Islet precursor cell (in vitro differentiated cells): ENCODE results near the gene PLN.

ENCODE experiments used
- DNase-seq: peaks from one replicate; pipeline ENCODE4 v3.0.0-alpha.2; 2018

The PLN gene

DNA sequence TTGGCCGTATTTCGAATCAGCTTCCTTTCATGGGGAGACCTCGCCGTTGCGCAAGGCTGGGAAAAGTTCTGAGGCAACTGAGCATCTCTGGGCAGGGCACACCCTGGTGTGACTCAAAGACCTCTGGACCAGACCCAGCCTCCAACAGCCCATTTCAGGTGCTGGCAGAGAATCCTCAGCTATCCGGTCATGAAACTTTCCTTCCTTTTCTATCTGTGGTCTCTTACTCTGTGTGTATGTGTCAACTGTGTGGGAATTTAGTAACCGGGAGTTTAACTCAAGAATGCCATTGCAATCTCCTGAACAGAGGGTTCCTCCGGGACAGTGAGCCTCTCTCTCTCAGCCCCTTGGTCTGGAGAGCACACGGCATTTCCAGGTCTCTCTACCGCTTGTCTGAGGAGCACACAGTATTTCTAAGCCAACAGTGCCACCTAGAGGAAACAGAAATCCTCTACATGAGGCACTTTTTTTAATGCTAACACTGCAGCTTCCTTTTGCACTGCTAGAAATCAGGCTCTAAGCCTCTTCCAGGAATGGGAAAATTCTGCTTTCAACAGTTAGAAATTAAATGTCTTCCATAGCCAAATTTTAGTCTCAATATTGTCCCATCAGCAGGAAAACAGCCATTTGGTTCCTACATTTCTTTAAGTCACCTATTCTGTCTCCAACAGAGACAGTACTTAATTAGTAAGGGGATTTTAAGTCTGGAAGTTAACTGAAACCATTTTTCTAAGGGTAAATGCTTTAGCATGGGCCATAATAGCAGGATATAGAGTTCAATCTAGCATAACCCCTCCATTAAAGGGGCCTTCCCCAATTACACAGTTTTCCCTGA is 32.7 kb downstream of the PLN start:
- peak; percentile 79 for DNase-seq

DNA sequence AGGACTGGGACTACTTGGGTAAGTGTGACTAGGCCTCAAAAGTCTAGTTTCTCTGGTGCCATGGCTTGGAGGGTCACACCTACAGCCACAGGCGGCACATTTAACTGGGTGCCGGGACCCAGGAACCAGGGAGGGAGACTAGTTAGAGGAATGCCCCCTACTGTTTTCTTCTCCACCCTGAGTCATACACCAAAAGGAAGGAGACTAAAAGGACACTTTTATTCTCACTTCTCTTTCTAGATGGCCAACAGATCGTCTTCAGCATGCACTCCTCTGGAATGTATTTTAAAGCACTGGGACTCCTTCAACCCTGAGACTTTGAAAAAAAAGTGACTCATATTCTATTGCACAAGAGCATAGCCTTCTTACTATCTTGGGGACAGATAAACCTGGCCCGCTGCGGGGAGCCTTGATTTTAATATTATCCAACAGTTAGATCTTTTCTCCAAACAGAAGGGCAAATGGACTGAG is 33.4 kb downstream of the PLN start:
- DNase-seq, result no peak

DNA sequence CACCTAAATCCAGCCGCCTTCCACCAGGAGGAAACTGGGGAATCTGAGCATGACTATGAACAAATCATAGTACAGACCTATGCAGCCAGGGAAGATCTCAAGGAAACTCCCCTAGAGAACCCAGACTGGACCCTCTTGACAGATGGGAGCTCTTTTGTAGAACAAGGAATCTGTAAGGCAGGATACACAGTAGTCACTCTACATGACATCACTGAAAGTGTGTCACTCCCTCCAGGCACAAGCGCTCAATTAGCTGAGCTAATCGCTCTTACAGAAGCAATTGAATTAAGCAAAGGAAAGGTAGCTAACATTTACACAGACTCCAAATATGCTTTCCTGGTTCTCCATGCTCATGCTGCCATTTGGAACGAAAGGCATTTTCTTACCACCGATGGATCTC is 36.8 kb downstream of the PLN start:
- DNase-seq, result no peak

DNA sequence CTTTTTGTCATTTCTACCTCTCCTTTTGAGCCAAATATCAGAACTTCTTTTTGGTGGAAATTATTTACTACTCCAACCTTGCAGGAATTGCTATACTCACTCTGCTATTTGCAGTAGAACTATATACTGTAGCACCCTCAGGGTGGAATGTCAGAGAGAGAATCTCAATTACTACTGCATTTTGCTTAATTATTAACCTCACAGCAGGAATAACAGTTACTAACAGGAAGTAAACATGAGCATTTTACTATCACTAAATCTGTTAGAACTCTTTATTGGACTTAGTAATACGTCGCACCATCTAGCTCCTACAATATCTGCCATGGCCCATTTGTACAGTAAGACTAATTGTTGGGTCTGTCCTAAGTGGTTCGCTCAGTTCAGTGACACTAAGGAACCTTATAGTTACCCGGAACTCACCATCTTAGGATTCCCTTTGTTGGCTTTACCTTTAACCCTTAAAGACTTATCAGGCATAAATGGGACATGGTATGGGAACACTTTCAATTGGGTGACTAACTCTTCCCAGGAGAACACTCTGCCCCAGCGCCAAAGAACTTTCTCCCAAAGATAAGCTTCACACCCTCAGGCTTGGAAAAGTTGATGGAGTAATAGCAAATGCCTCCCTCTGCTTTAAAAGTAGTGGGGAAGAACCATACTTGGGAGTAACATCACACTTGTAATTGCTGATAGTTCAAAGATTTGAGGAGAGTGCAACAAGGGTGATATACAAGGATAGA is 38.8 kb downstream of the PLN start:
- no peak for DNase-seq

DNA sequence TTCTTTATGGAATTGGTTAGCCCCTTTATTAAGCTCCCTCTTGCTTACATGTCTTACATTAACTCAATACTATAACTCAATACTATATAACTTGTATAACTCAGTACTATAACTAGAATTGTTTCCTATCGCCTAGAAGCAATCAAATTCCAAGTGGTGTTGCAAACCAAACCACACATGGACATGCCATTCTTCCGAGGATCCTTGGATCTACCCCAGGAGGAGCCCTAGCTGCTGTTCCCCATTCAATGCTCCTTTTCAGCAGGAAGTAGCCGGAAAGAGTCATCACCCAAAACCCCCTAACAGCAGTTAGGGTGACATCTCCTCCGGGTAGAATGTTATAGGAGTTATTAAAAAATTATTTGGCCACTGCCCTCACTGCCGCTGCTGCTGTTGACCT is 40.5 kb downstream of the PLN start:
- DNase-seq, result no peak

DNA sequence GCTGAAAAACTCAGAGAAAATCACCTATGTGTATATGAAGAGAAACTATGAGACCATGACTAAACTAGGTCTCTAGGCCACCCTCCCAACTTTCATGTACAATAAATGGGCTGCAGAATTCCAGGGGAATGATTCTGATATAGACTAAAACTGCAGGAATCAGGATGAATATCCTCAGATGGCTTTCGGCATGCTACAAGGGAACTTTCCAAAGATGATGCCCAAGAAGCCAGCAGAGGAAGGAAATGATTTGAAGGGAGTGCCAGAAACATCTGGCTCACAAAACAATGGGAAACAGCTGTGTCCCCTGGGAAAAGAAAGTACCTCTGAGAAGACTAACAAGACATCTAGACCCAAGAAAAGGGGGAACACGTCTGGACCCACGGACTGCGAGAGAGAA is 41.1 kb downstream of the PLN start:
- no peak for DNase-seq

DNA sequence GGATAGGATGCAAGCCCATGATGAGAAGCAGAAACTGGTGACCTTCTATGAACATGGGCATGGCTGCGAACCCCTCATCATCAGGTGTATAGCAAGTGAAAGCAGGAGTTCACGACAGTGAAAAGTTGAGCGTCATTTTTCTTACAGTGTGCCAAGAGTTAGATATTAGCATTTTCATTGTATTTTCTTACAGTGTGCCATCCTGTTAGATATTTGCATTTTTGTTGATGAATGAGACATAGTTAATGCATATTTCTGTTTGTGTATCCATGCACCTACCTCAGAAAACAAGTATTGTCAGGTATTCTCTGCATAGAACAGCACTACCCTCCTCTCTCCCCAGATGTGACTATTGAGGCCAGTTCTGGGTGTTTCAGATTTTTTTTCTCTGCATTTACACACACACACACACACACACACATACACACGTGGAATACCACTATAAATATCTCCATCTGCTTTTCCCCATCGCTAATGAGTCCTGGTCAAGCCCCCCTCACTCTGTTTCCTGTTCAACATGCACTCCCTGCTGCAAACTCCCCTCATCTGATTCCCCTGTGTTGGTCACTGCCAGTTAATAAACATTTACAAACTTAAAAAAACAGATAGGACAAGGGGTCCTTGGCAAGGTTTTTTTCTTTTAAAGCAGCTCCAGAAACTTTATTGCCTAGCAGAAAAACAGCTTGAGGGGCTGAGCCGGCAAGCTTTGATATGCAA is 41.7 kb downstream of the PLN start:
- no peak for DNase-seq

DNA sequence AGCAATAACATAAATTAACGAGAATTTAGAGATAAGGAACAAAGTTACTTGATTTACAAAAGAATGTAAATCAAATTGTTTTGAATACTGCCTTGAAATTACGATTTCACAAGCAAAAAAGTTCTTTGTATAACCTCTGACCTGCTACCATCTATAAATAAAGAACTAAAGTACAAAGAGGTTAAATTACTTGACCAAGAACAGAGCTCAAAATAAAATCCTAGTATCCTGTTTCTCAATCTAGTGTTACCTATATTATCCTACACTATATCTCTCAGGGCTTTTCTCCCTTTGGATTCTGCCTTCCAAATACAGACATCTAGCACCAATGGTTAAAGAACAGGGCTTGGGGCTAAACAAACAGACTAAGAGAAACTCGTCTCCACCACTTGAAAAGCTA is 43.8 kb downstream of the PLN start:
- no peak for DNase-seq

DNA sequence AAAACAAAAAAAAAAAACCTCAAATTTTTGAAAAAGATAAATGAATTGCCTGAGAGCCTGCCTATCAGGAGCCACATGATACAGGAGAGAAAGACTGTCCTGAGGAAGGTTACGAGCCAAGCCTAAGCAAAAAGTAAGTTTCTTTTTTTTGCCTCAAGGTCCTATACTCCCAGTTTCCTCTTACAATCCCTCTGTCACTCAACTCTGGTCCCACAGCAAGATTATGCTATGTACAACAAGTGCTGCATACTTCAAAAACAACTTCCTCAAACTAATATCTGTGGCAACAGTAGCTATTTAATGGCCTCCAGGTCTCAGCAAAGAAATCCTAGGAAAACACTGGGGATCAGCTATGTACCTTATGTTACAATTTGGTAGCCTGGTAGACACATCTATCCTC is 46.8 kb downstream of the PLN start:
- no peak for DNase-seq

DNA sequence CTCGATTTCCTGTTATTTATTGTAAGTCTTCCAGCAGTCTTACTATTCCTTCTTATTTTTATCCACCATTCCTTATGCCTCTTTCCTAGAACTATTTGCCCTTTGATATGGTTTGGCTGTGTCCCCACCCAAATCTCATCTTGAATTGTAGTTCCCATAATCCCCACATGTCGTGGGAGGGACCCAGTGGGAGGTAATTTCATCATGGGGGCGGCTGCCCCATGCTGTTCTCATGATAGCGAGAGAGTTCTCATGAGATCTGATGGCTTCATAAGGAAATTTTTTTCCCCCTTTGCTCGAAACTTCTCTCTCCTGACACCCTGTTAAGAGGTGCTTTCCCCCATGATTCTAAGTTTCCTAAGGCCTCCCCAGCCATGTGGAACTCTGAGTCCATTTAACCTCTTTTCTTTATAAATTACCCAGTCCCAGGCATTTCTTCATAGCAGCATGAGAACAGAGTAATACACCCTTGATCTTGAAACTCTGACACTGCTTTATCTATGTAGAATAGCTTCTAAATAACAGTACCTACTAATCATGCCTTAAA is 48.8 kb downstream of the PLN start:
- no peak for DNase-seq

DNA sequence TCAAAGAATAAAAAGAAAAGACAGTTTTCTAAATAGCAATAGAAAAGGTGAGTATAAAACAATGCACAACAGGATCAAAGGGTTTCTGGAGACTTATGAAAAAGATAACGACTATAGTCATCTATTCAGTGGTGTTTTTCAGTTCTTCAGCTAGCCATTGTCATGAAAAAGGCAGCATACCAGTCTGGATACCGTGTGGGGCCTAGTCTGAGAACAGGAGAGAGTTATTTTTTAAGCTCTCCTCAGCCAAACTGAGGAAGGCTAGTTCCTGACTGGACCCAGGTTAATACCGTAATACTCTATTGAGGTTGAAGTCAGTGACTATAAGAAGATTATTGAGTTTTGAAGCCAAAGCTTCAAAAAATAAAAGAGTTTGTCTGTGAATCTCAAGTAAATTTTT is 49.5 kb downstream of the PLN start:
- no peak for DNase-seq

DNA sequence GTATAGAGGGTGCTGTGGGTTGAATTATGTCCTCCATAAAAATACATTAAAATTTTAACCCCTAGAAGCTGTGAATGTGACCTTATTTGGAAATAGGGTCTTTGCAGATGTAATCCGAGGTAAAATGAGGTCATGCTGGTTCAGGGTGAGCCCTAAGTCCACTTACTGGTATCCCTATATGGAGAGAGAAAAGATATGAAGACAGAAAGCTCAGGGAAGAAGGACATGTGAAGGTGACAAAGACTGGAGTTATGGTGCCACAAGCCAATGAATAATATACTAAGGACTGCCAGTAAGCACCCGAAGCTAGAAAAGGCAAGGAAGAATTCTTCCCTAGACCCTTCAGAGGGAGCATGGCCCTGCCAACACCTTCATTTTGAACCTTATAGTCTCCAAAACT is 50.2 kb downstream of the PLN start:
- DNase-seq, result no peak

DNA sequence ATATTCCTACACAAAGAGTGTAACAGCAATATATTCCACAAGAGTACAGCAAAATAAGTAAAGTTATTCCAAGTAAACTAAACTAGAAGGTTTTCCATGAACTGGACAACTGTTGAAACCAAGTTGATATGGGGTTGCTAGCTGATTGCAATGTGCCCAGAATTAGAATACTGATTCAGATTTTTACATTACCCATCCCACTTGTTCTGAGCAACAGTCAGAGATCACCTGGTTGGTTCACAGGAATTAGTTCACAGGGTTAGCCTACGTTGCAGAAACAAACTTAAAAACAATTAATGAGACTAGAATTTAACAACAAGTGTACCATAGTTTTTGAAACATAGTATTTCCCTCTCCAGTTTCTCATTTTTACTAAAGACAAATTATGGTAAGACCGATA is 54.2 kb downstream of the PLN start:
- no peak for DNase-seq

DNA sequence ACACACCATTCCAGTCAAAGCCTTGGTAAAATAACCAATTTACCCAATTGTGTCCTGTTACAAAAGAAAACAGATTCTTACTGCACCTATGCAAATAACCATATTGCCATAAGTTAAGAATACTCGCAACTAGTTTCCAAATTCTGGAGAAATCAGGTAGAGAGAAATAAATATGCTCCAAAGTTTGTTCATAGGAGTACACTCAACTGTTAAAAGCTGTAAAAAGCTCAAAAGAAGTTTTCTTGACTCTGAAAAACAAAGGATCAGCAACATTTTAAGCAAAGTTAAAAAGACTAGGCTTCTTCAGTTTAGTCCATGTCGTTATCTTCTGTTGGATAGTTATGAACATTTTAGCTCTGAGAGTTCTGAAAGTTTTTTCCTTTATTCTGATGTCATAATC is 55.3 kb downstream of the PLN start:
- DNase-seq, result no peak

DNA sequence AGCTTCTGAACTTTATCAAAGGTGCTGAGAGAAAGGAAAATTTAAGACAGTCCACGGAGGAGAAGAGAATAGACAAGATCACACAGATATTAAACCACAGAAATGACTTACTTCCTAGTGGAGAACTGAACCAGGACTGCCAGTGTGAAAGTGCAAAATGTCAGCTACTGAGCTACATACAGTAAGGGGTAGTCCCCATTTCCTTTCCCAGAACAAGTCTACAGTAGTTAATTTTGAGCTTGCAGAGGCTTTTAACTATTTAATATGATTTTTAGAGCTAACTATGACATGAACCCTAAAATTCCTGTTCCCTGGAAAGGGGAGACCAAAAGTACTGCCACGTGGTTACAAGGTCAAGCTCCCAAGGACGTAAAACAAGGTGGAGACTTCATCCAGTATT is 58.2 kb downstream of the PLN start:
- no peak for DNase-seq

DNA sequence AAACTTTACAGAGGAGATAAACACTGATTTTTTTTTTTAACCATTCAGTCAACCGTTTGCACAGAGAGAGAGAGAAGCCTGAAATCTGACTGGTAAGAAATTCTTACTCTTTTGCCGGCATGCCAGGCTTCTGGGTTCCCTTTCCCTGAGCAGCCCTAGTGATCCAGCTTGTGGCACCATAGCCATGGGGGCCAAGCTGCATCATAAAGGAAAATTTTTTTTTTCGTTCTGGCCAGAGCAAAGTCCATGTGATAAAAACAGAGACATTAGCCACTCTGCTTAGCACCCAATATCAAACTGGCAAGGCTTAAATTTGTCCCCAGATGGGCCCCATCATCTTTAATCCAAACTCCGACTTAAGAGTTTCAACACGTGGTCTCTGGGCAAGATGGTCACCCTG is 58.8 kb downstream of the PLN start:
- DNase-seq, result no peak
